Suprapubic skin (tissue), 3 donors: ENCODE results near the gene SLCO3A1.

ENCODE experiments used
- CTCF ChIP-seq, 2 donors: fragments of 200-600 bp in 1 of 2; fragments of 450-650 bp in 1 of 2; sonication (generic) in 1 of 2; IDR thresholded peaks; one replicate each; pipeline ENCODE4 v1.5.1; 2016 to 2019; ENCODE audit warnings: antibody characterized with exemption in 2 of 2, mild to moderate bottlenecking in 1 of 2, moderate library complexity in 1 of 2
- POLR2AphosphoS5 ChIP-seq, 3 donors: sonication (generic); formaldehyde crosslinking; IDR thresholded peaks; one replicate each; pipeline ENCODE4 v1.6.1; 2017; ENCODE audit warnings: antibody characterized with exemption in 3 of 3

GRCh38 chr15:91853511-91853947, at the start of gene SLCO3A1:
- TF ChIP-seq CTCF (IDR thresholded peaks at IDR 0.05) (no peak), POLR2AphosphoS5 (IDR thresholded peaks at IDR 0.05) (no peak)
